ENCODE data around the gene SMARCA2.

Gene SMARCA2
- total RNA-seq, result 423 to 557 (median 480) reads per million in 3 donors

DNA sequence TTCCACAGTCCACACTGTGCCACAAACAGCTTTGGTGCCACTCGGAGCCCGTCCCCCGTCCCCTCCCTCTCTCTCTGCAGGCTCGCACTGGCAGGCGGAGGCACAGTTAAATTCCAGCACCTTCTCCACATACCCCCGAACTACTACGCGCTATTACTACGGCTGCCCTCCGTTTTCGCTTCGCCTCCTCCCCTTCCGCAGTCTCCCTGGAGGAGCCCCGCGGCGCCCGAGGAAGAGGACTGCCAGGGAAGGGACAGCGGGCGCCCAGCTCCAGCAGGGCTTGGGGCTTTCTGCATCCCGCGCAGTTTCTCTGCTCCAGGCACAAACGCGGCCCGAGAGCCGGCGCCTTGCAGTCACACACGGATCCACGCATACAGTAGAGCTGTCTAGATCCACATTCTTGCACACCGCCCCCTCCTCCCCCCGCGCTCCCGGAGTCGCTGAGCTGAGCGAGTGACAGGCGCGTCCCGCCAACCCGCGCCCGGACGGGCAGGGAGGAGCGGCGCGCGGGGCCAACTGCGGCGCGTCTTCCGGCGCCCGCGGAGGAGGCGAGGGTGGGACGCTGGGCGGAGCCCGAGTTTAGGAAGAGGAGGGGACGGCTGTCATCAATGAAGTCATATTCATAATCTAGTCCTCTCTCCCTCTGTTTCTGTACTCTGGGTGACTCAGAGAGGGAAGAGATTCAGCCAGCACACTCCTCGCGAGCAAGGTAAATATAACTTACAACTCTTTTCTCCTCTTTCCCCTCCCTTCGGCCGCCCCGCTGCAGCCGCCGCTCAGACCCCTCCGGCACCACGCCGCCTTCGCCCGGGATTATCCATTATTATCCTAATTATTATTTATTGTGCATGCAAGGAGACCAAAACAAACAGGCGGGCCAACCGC, at the start of gene SMARCA2:
Gene SMARCA2, plus strand, starts transcription at position 652 of the 885 bp plus-strand sequence. CDS start 13,676 bp downstream, outside the sequence.
- Histone ChIP-seq H3K27me3 (replicated peaks; ENCODE audit: control insufficient read depth, insufficient read depth, low read length, poor library complexity, severe bottlenecking) (no peaks in the 10 kb centered on the region), H3K4me1 (ENCODE audit: control insufficient read depth, insufficient read depth, low read length, poor library complexity, severe bottlenecking) (peaks cover 11% of the 10 kb centered on the region), H3K36me3 (ENCODE audit: control insufficient read depth, insufficient read depth, low read length) (no peaks in the 10 kb centered on the region), H3K4me3 (ENCODE audit: insufficient read depth, low read depth, low read length, poor library complexity, severe bottlenecking) (peak within 1 kb of the TSS; percentile 92), H3K9me3 (ENCODE audit: control insufficient read depth, low read length) (no peaks in the 10 kb centered on the region), H3K27ac (ENCODE audit: insufficient read depth, low read length, poor library complexity, severe bottlenecking) (peak within 1 kb of the TSS; percentile 88)
- DNase-seq, result peak; percentile 91 to 97 (median 94)

DNA sequence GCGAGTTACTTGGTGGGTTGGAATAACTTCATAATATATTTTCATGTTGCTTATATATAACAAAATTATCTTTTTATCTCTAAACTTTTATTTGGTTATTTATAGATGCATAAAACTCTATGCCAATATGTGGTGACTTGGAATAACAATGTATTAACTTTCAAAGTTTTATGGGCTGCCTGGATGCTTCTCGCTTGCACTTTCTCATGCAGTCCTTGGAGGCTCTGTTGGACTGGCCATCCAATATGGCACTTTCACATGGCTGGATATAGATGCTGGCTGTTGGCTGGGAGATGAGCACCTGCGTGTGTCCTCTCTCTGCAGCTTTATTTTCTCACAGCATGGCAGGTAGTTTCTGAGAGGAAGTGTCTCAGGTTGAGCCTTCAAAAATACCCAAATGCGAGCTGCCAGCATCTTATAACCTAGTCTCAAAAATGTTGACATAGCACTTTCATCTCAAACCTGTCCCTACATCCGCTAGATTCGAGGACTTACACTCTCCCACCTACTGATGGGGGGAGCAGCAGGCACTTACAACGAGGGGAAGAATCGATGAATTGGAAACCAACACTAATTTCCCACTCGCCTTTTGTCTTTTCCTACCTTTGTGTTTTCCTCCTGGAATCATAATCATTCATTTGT, 48.3 kb upstream of the SMARCA2 start:
- H3K27me3 ChIP-seq (replicated peaks; ENCODE audit: control insufficient read depth, insufficient read depth, low read length, poor library complexity, severe bottlenecking), result no peaks in the 10 kb centered on the region
- H3K27ac ChIP-seq (ENCODE audit: insufficient read depth, low read length, poor library complexity, severe bottlenecking), result no peak overlapping the region
- no peaks in the 10 kb centered on the region for H3K9me3 ChIP-seq (ENCODE audit: control insufficient read depth, low read length)
- no peaks in the 10 kb centered on the region for H3K36me3 ChIP-seq (ENCODE audit: control insufficient read depth, insufficient read depth, low read length)
- no peak overlapping the region for H3K4me3 ChIP-seq (ENCODE audit: insufficient read depth, low read depth, low read length, poor library complexity, severe bottlenecking)
- no peak for DNase-seq
- no peaks in the 10 kb centered on the region for H3K4me1 ChIP-seq (ENCODE audit: control insufficient read depth, insufficient read depth, low read length, poor library complexity, severe bottlenecking)

DNA sequence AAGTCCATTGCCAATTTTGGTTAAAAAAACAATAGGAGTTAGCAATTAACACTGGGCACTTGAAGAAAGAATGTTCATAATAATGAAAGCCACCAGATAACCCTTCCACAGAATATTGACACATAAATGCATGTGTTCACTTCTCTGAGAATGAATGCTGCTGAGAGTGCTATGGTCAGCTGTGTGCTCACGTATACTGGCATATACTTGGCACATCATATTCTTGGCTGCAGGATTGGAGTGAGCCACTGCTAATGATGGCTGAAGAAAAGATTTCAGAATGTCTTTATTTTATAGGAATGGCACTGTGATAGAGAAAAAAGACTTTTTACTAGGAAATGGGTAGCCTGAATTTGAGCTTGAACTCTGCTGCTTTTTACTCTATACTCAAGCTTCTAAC, 46.0 kb upstream of the SMARCA2 start:
- no peaks in the 10 kb centered on the region for H3K36me3 ChIP-seq (ENCODE audit: control insufficient read depth, insufficient read depth, low read length)
- H3K4me1 ChIP-seq (ENCODE audit: control insufficient read depth, insufficient read depth, low read length, poor library complexity, severe bottlenecking), result no peaks in the 10 kb centered on the region
- no peaks in the 10 kb centered on the region for H3K9me3 ChIP-seq (ENCODE audit: control insufficient read depth, low read length)
- DNase-seq, result no peak
- H3K27me3 ChIP-seq (replicated peaks; ENCODE audit: control insufficient read depth, insufficient read depth, low read length, poor library complexity, severe bottlenecking), result no peaks in the 10 kb centered on the region
- H3K27ac ChIP-seq (ENCODE audit: insufficient read depth, low read length, poor library complexity, severe bottlenecking), result no peak overlapping the region
- H3K4me3 ChIP-seq (ENCODE audit: insufficient read depth, low read depth, low read length, poor library complexity, severe bottlenecking), result no peak overlapping the region

DNA sequence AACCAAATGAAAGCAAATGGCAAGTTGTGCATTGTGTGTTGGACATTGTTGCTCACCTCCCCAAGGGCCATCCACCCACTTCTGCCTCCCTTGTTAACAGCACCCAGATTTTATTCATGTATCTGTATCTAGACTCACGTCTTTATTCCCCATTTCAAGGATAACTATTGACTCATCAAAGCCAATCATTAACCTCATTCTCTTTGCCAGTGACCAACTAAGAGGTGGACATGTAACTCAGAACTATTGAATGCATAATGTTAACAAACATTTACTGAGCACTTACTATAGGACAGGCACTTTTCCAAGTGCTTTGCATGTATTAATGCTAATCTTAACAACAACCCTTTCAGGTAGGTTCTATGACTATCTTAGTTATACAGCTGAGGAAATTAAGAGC, 45.2 kb upstream of the SMARCA2 start:
- no peak for DNase-seq
- Histone ChIP-seq H3K27ac (ENCODE audit: insufficient read depth, low read length, poor library complexity, severe bottlenecking) (no peak overlapping the region), H3K4me3 (ENCODE audit: insufficient read depth, low read depth, low read length, poor library complexity, severe bottlenecking) (no peak overlapping the region), H3K36me3 (ENCODE audit: control insufficient read depth, insufficient read depth, low read length) (no peaks in the 10 kb centered on the region), H3K9me3 (ENCODE audit: control insufficient read depth, low read length) (no peaks in the 10 kb centered on the region), H3K4me1 (ENCODE audit: control insufficient read depth, insufficient read depth, low read length, poor library complexity, severe bottlenecking) (no peaks in the 10 kb centered on the region), H3K27me3 (replicated peaks; ENCODE audit: control insufficient read depth, insufficient read depth, low read length, poor library complexity, severe bottlenecking) (no peaks in the 10 kb centered on the region)

DNA sequence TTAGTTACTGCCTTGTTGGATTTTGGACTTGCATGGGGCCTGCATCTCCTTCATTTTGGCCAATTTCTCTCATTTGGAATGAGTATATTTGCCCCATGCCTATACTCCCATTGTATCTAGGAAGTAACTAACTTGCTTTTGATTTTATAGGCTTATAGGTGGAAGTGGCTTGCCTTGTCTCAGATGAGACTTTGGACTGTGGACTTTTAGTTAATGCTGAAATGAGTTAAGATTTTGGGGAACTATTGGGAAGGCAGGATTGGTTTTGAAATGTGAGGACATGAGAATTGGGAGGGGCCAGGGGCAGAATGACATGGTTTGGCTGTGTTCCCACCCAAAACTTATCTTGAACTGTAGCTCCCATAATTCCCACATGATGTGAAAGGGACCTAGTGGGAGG, 42.5 kb upstream of the SMARCA2 start:
- H3K27ac ChIP-seq (ENCODE audit: insufficient read depth, low read length, poor library complexity, severe bottlenecking), result no peak overlapping the region
- no peaks in the 10 kb centered on the region for H3K27me3 ChIP-seq (replicated peaks; ENCODE audit: control insufficient read depth, insufficient read depth, low read length, poor library complexity, severe bottlenecking)
- H3K9me3 ChIP-seq (ENCODE audit: control insufficient read depth, low read length), result no peaks in the 10 kb centered on the region
- H3K36me3 ChIP-seq (ENCODE audit: control insufficient read depth, insufficient read depth, low read length), result no peaks in the 10 kb centered on the region
- no peak overlapping the region for H3K4me3 ChIP-seq (ENCODE audit: insufficient read depth, low read depth, low read length, poor library complexity, severe bottlenecking)
- no peak for DNase-seq
- H3K4me1 ChIP-seq (ENCODE audit: control insufficient read depth, insufficient read depth, low read length, poor library complexity, severe bottlenecking), result no peaks in the 10 kb centered on the region

DNA sequence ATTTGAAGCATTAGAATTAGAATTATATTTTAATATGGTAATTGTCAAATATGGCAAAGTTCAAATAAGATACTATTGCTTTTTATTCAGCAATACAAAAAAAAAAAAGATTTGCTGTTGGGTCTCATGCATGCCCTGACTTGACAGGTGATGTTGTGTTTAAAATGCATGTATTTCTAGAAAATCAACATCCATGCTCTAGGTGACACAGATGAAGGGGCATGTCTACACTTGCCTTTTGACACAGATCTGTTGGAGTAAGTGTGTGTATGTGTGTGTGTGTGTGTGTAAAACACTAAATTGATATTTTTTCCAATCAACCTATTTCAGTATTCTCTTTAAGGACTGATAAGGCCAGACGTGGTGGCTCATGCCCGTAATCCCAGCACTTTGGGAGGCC, 38.1 kb upstream of the SMARCA2 start:
- Histone ChIP-seq H3K4me3 (ENCODE audit: insufficient read depth, low read depth, low read length, poor library complexity, severe bottlenecking) (no peak overlapping the region), H3K36me3 (ENCODE audit: control insufficient read depth, insufficient read depth, low read length) (no peaks in the 10 kb centered on the region), H3K4me1 (ENCODE audit: control insufficient read depth, insufficient read depth, low read length, poor library complexity, severe bottlenecking) (no peaks in the 10 kb centered on the region), H3K27ac (ENCODE audit: insufficient read depth, low read length, poor library complexity, severe bottlenecking) (no peak overlapping the region), H3K27me3 (replicated peaks; ENCODE audit: control insufficient read depth, insufficient read depth, low read length, poor library complexity, severe bottlenecking) (no peaks in the 10 kb centered on the region), H3K9me3 (ENCODE audit: control insufficient read depth, low read length) (no peaks in the 10 kb centered on the region)
- DNase-seq, result no peak

DNA sequence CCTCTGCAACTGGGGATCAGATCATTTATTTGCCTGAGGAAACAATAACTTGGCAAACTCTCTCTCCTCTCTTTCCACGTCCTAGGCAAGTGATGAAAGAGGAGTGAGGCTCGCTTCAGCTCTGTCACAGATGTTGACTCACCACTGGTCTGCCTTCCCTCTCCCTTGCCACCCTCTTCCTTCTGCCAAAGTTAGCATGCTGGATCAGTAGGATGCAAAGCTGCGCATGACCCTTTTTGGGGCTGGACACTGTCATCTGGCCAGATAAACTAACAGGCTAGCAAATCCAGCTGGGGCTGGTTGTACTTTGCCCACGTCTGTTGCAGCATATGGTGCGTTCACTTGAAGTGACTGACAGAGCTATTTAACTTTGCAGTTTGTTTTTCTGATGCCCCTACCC, 36.2 kb upstream of the SMARCA2 start:
- Histone ChIP-seq H3K27ac (ENCODE audit: insufficient read depth, low read length, poor library complexity, severe bottlenecking) (no peak overlapping the region), H3K4me1 (ENCODE audit: control insufficient read depth, insufficient read depth, low read length, poor library complexity, severe bottlenecking) (no peaks in the 10 kb centered on the region), H3K27me3 (replicated peaks; ENCODE audit: control insufficient read depth, insufficient read depth, low read length, poor library complexity, severe bottlenecking) (no peaks in the 10 kb centered on the region), H3K36me3 (ENCODE audit: control insufficient read depth, insufficient read depth, low read length) (no peaks in the 10 kb centered on the region), H3K4me3 (ENCODE audit: insufficient read depth, low read depth, low read length, poor library complexity, severe bottlenecking) (no peak overlapping the region), H3K9me3 (ENCODE audit: control insufficient read depth, low read length) (no peaks in the 10 kb centered on the region)
- no peak for DNase-seq

DNA sequence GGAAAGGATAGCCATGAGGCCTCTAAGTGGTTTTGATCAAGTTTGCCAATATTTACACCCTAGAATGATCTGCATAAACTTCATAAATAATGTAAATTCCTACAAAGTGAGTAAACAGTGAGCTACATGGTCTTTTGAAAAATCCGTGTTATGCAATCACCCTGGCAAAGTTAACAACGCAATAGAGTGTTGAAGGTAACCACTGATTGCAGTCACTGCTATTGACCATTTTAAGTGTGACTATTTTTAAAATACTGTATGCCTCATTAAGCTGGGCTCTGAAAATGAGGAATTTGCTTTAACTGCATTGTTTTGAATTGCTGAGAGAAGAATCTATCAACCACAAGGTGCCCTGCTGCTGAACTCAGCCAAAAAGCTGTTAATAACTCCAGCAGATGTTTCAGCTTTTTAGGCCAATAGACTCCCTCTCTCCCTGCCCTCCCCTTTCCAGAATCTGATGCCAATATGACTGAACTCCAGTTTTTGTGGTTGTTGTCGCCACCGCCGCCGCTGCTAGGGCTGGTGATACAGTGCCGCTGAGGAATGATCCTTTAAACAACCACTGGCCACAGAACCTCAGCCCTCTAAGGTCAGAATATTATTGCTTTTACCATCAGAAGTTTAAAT, 35.3 kb upstream of the SMARCA2 start:
- H3K27me3 ChIP-seq (replicated peaks; ENCODE audit: control insufficient read depth, insufficient read depth, low read length, poor library complexity, severe bottlenecking), result no peaks in the 10 kb centered on the region
- no peak overlapping the region for H3K4me3 ChIP-seq (ENCODE audit: insufficient read depth, low read depth, low read length, poor library complexity, severe bottlenecking)
- H3K9me3 ChIP-seq (ENCODE audit: control insufficient read depth, low read length), result no peaks in the 10 kb centered on the region
- H3K27ac ChIP-seq (ENCODE audit: insufficient read depth, low read length, poor library complexity, severe bottlenecking), result no peak overlapping the region
- H3K4me1 ChIP-seq (ENCODE audit: control insufficient read depth, insufficient read depth, low read length, poor library complexity, severe bottlenecking), result no peaks in the 10 kb centered on the region
- no peak for DNase-seq
- H3K36me3 ChIP-seq (ENCODE audit: control insufficient read depth, insufficient read depth, low read length), result no peaks in the 10 kb centered on the region

DNA sequence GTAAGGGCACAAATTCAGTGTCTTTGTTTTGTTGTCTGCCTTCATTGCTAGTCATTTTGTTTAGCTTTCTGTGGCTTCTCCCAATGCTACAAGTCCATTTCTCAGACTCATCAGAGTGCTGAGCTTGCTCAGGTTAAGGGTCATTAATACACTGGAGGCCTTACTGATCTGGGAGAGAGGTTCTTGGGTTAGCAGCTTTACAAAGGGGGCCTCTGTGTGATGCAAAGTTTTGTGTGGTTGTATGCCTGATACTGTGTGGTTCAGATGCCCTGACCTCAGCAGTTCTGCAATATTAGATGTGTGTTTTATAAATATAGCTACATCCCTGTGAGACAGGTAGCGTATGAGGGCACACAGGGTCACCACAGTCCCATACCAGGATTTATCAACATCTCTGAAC, 34.8 kb upstream of the SMARCA2 start:
- Histone ChIP-seq H3K27ac (ENCODE audit: insufficient read depth, low read length, poor library complexity, severe bottlenecking) (no peak overlapping the region), H3K4me1 (ENCODE audit: control insufficient read depth, insufficient read depth, low read length, poor library complexity, severe bottlenecking) (no peaks in the 10 kb centered on the region), H3K4me3 (ENCODE audit: insufficient read depth, low read depth, low read length, poor library complexity, severe bottlenecking) (no peak overlapping the region), H3K27me3 (replicated peaks; ENCODE audit: control insufficient read depth, insufficient read depth, low read length, poor library complexity, severe bottlenecking) (no peaks in the 10 kb centered on the region), H3K9me3 (ENCODE audit: control insufficient read depth, low read length) (no peaks in the 10 kb centered on the region), H3K36me3 (ENCODE audit: control insufficient read depth, insufficient read depth, low read length) (no peaks in the 10 kb centered on the region)
- DNase-seq, result no peak

DNA sequence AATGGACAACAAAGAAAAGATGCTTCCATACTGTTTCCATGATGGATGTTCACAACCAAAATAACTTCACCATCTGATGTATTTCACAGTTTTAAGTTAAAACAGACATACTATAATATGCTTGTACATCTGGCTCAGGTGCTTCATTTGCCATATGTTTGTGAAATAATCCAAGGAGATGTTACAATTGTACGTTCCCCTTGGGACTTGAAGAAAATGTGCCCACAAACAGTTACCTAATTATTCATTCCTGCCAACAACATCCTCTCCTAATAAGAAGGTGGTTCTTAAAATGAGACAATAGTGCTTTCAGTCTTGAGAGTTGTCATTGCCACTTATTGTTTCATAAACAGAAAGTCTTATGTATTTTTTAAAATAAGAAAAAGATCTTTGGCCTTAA, 33.1 kb upstream of the SMARCA2 start:
- DNase-seq, result no peak
- Histone ChIP-seq H3K36me3 (ENCODE audit: control insufficient read depth, insufficient read depth, low read length) (no peaks in the 10 kb centered on the region), H3K27me3 (replicated peaks; ENCODE audit: control insufficient read depth, insufficient read depth, low read length, poor library complexity, severe bottlenecking) (no peaks in the 10 kb centered on the region), H3K4me1 (ENCODE audit: control insufficient read depth, insufficient read depth, low read length, poor library complexity, severe bottlenecking) (no peaks in the 10 kb centered on the region), H3K9me3 (ENCODE audit: control insufficient read depth, low read length) (no peaks in the 10 kb centered on the region), H3K27ac (ENCODE audit: insufficient read depth, low read length, poor library complexity, severe bottlenecking) (no peak overlapping the region), H3K4me3 (ENCODE audit: insufficient read depth, low read depth, low read length, poor library complexity, severe bottlenecking) (no peak overlapping the region)

Data from effector memory CD4-positive, alpha-beta T cell (primary cell).